KOPT-K1 (cell line): ENCODE measurements around the gene MEOX1.

Experiments
- H3K27ac ChIP-seq: fragments of 200-600 bp; sonication (generic); 2 replicates; pipeline ENCODE4 v1.5.1; 2016; ENCODE audit warnings: antibody characterized with exemption, mild to moderate bottlenecking, low read depth, low read length; ENCODE audit not compliant: poor library complexity, severe bottlenecking
- H3K36me3 ChIP-seq: fragments of 200-600 bp; sonication (generic); 2 replicates; pipeline ENCODE4 v1.5.1; 2017; ENCODE audit warnings: antibody characterized with exemption, mild to moderate bottlenecking, low read length, moderate library complexity; ENCODE audit not compliant: insufficient read depth
- H3K9me3 ChIP-seq: fragments of 200-600 bp; sonication (generic); 2 replicates; pipeline ENCODE4 v1.5.1; 2017; ENCODE audit warnings: antibody characterized with exemption, low read length, mild to moderate bottlenecking; ENCODE audit not compliant: insufficient read depth, poor library complexity, severe bottlenecking

The MEOX1 gene

GRCh38 chr17:43670645-43671030 lies 8.9 kb upstream of the MEOX1 start:
- Histone ChIP-seq H3K36me3 (no peaks in the 10 kb centered on the region), H3K9me3 (no peaks in the 10 kb centered on the region), H3K27ac (no peak overlapping the region)

GRCh38 chr17:43669971-43670644 lies 8.4 kb upstream of the MEOX1 start:
- H3K27ac ChIP-seq = no peak overlapping the region
- no peaks in the 10 kb centered on the region for H3K9me3 ChIP-seq
- H3K36me3 ChIP-seq = no peaks in the 10 kb centered on the region

GRCh38 chr17:43667947-43668348 lies 6.2 kb upstream of the MEOX1 start:
- no peak overlapping the region for H3K27ac ChIP-seq
- no peaks in the 10 kb centered on the region for H3K9me3 ChIP-seq
- H3K36me3 ChIP-seq = no peaks in the 10 kb centered on the region

GRCh38 chr17:43667506-43667905 lies 5.8 kb upstream of the MEOX1 start:
- no peaks in the 10 kb centered on the region for H3K36me3 ChIP-seq
- H3K9me3 ChIP-seq = no peaks in the 10 kb centered on the region
- H3K27ac ChIP-seq = no peak overlapping the region

GRCh38 chr17:43665937-43666236 lies 4.2 kb upstream of the MEOX1 start:
- Histone ChIP-seq H3K36me3 (no peaks in the 10 kb centered on the region), H3K27ac (no peak overlapping the region), H3K9me3 (no peaks in the 10 kb centered on the region)

GRCh38 chr17:43665084-43665936 lies 3.6 kb upstream of the MEOX1 start:
- no peaks in the 10 kb centered on the region for H3K36me3 ChIP-seq
- no peak overlapping the region for H3K27ac ChIP-seq
- H3K9me3 ChIP-seq = no peaks in the 10 kb centered on the region

- Histone ChIP-seq H3K36me3 (no peaks in the 10 kb centered on the region), H3K27ac (no peak overlapping the region), H3K9me3 (no peaks in the 10 kb centered on the region)
These were observed 2.4 kb upstream of the MEOX1 start for GRCh38 chr17:43664096-43664495.

- Histone ChIP-seq H3K36me3 (no peaks in the 10 kb centered on the region), H3K27ac (no peak overlapping the region), H3K9me3 (no peaks in the 10 kb centered on the region)
These were observed 1.7 kb upstream of the MEOX1 start for GRCh38 chr17:43663383-43663782.

- no peaks in the 10 kb centered on the region for H3K9me3 ChIP-seq
- H3K27ac ChIP-seq = no peak overlapping the region
- no peaks in the 10 kb centered on the region for H3K36me3 ChIP-seq
These were observed 855 bp upstream of the MEOX1 start for GRCh38 chr17:43662413-43663141.

GRCh38 chr17:43660816-43661493 lies 767 bp downstream of the MEOX1 start:
- Histone ChIP-seq H3K36me3 (no peaks in the 10 kb centered on the region), H3K9me3 (no peaks in the 10 kb centered on the region), H3K27ac (no peak overlapping the region)

GRCh38 chr17:43659823-43660617 lies 1.7 kb downstream of the MEOX1 start:
- Histone ChIP-seq H3K9me3 (no peaks in the 10 kb centered on the region), H3K36me3 (no peaks in the 10 kb centered on the region), H3K27ac (no peak overlapping the region)

GRCh38 chr17:43658900-43659299 lies 2.8 kb downstream of the MEOX1 start:
- Histone ChIP-seq H3K9me3 (no peaks in the 10 kb centered on the region), H3K36me3 (no peaks in the 10 kb centered on the region), H3K27ac (no peak overlapping the region)

- Histone ChIP-seq H3K27ac (no peak overlapping the region), H3K36me3 (no peaks in the 10 kb centered on the region), H3K9me3 (no peaks in the 10 kb centered on the region)
These were observed 5.9 kb downstream of the MEOX1 start for GRCh38 chr17:43655693-43656255.

- Histone ChIP-seq H3K9me3 (no peaks in the 10 kb centered on the region), H3K27ac (no peak overlapping the region), H3K36me3 (no peaks in the 10 kb centered on the region)
These were observed 9.6 kb downstream of the MEOX1 start for GRCh38 chr17:43652124-43652480.
